ENCODE results near the gene MTPN.

Gene MTPN

GRCh38 chr7:135994466-135995205, 17.5 kb upstream of the MTPN start:
- ChIA-PET CTCF (no interaction called here), POLR2A (interaction anchor here (1.0 kb wide), 1 partner anchor 18 kb away, joined by 4 read pairs; the partner anchor contains the start of gene MTPN)
- no peak for DNase-seq (ENCODE audit: extremely low spot score)
- TF ChIP-seq FOXK2 (IDR thresholded peaks at IDR 0.05) (no peak), PKNOX1 (IDR thresholded peaks at IDR 0.05) (no peak), FOXM1 (IDR thresholded peaks at IDR 0.05; ENCODE audit: borderline replicate concordance) (no peak), TARDBP (IDR thresholded peaks at IDR 0.05) (no peak), NFRKB (IDR thresholded peaks at IDR 0.05) (no peak), L3MBTL2 (conservative IDR thresholded peaks at IDR 0.05) (no peak), ZNF384 (IDR thresholded peaks at IDR 0.05) (no peak), FOXA1 (IDR thresholded peaks at IDR 0.05) (no peak), BHLHE40 (IDR thresholded peaks at IDR 0.05; ENCODE audit: borderline replicate concordance) (no peak), ARNT (IDR thresholded peaks at IDR 0.05) (no peak), SUZ12 (IDR thresholded peaks at IDR 0.05) (no peak), ELF4 (IDR thresholded peaks at IDR 0.05) (no peak), LEF1 (IDR thresholded peaks at IDR 0.05; ENCODE audit: borderline replicate concordance) (no peak), HDGF (IDR thresholded peaks at IDR 0.05; ENCODE audit: borderline replicate concordance) (no peak), CTBP1 (IDR thresholded peaks at IDR 0.05; ENCODE audit: borderline replicate concordance) (no peak), SP1 (IDR thresholded peaks at IDR 0.05) (no peak)

GRCh38 chr7:135993950-135994349, 16.8 kb upstream of the MTPN start:
- ChIA-PET POLR2A (interaction anchor here (1.0 kb wide), 1 partner anchor 17 kb away, joined by 4 read pairs; the partner anchor contains the start of gene MTPN), CTCF (no interaction called here)
- no peak for DNase-seq (ENCODE audit: extremely low spot score)
- no peak for TF ChIP-seq NFRKB (IDR thresholded peaks at IDR 0.05)

GRCh38 chr7:135991906-135992305, 14.7 kb upstream of the MTPN start:
- ChIA-PET POLR2A (no interaction called here), CTCF (no interaction called here)
- no peak for TF ChIP-seq FOXK2 (IDR thresholded peaks at IDR 0.05)
- no peak for TF ChIP-seq SUZ12 (IDR thresholded peaks at IDR 0.05)
- no peak for TF ChIP-seq FOXA1 (IDR thresholded peaks at IDR 0.05)
- no peak for TF ChIP-seq BHLHE40 (IDR thresholded peaks at IDR 0.05; ENCODE audit: borderline replicate concordance)
- no peak for DNase-seq (ENCODE audit: extremely low spot score)

GRCh38 chr7:135991322-135991721, 14.2 kb upstream of the MTPN start:
- no peak for DNase-seq (ENCODE audit: extremely low spot score)
- ChIA-PET POLR2A (no interaction called here), CTCF (no interaction called here)
- TF ChIP-seq ZNF384 (IDR thresholded peaks at IDR 0.05) (no peak), BHLHE40 (IDR thresholded peaks at IDR 0.05; ENCODE audit: borderline replicate concordance) (no peak), TARDBP (IDR thresholded peaks at IDR 0.05) (no peak), PKNOX1 (IDR thresholded peaks at IDR 0.05) (no peak), HDGF (IDR thresholded peaks at IDR 0.05; ENCODE audit: borderline replicate concordance) (no peak), ARNT (IDR thresholded peaks at IDR 0.05) (no peak), L3MBTL2 (conservative IDR thresholded peaks at IDR 0.05) (no peak), LEF1 (IDR thresholded peaks at IDR 0.05; ENCODE audit: borderline replicate concordance) (no peak)

- no peak for TF ChIP-seq HDGF (IDR thresholded peaks at IDR 0.05; ENCODE audit: borderline replicate concordance)
- TF ChIP-seq ARNT (IDR thresholded peaks at IDR 0.05) = no peak
- TF ChIP-seq FOXM1 (IDR thresholded peaks at IDR 0.05; ENCODE audit: borderline replicate concordance) = no peak
- no peak for TF ChIP-seq ELF4 (IDR thresholded peaks at IDR 0.05)
- no peak for TF ChIP-seq L3MBTL2 (conservative IDR thresholded peaks at IDR 0.05)
- no peak for TF ChIP-seq FOXK2 (IDR thresholded peaks at IDR 0.05)
- TF ChIP-seq NFRKB (IDR thresholded peaks at IDR 0.05) = no peak
- TF ChIP-seq BHLHE40 (IDR thresholded peaks at IDR 0.05; ENCODE audit: borderline replicate concordance) = no peak
- no peak for TF ChIP-seq LEF1 (IDR thresholded peaks at IDR 0.05; ENCODE audit: borderline replicate concordance)
- no peak for TF ChIP-seq SUZ12 (IDR thresholded peaks at IDR 0.05)
- TF ChIP-seq ZNF384 (IDR thresholded peaks at IDR 0.05) = no peak
- no peak for TF ChIP-seq TARDBP (IDR thresholded peaks at IDR 0.05)
- TF ChIP-seq PKNOX1 (IDR thresholded peaks at IDR 0.05) = no peak
- no peak for TF ChIP-seq CTBP1 (IDR thresholded peaks at IDR 0.05; ENCODE audit: borderline replicate concordance)
- no peak for TF ChIP-seq SP1 (IDR thresholded peaks at IDR 0.05)
- TF ChIP-seq FOXA1 (IDR thresholded peaks at IDR 0.05) = no peak
- ChIA-PET POLR2A (no interaction called here), CTCF (no interaction called here)
- DNase-seq (ENCODE audit: extremely low spot score) = no peak
Observed at GRCh38 chr7:135990258-135990657, 13.1 kb upstream of the MTPN start.

GRCh38 chr7:135981958-135982646, 4.9 kb upstream of the MTPN start:
- no peak for DNase-seq (ENCODE audit: extremely low spot score)
- ChIA-PET CTCF (interaction anchor here (0.7 kb wide), 1 partner anchor 550 kb away, joined by 5 read pairs; no protein-coding TSS in a partner anchor), POLR2A (interaction anchor here (0.9 kb wide), 1 partner anchor 254 kb away, joined by 3 read pairs; the partner anchor contains the start of gene SLC13A4)
- TF ChIP-seq HDGF (IDR thresholded peaks at IDR 0.05; ENCODE audit: borderline replicate concordance) = no peak
- no peak for TF ChIP-seq L3MBTL2 (conservative IDR thresholded peaks at IDR 0.05)
- TF ChIP-seq NFRKB (IDR thresholded peaks at IDR 0.05) = no peak
- no peak for TF ChIP-seq SP1 (IDR thresholded peaks at IDR 0.05)
- no peak for TF ChIP-seq LEF1 (IDR thresholded peaks at IDR 0.05; ENCODE audit: borderline replicate concordance)
- TF ChIP-seq ARNT (IDR thresholded peaks at IDR 0.05) = no peak
- no peak for TF ChIP-seq PKNOX1 (IDR thresholded peaks at IDR 0.05)
